CD4-positive, CD25-positive, alpha-beta regulatory T cell (primary cell): ENCODE measurements around the gene VAPB. TPM values are rescaled to one million over a fixed set of nuclear protein-coding genes. Genes with fewer than 3 reads are reported as not detected.

Source experiments
- ATAC-seq, 2 donors: fragments of 150-1000 bp; cut with Tn5 transposase; one replicate each; pipeline ENCODE4 v1.10.0; 2021; ENCODE audit warnings: low read depth in 2 of 2, moderate number of reproducible peaks in 2 of 2, moderate library complexity in 1 of 2
- DNase-seq, 3 donors: peaks; one replicate each; pipeline versions ENCODE4 v3.0.0 to v3.0.0-alpha.2; 2012 to 2022; ENCODE audit warnings: mixed read lengths in 1 of 3
- H3K27ac ChIP-seq: one replicate; pipeline ENCODE4 v1.7.0; 2013; ENCODE audit warnings: mild to moderate bottlenecking, low read length; ENCODE audit not compliant: insufficient read depth, poor library complexity, severe bottlenecking
- H3K27me3 ChIP-seq: one replicate; pipeline ENCODE4 v1.7.0; 2013; ENCODE audit warnings: low read length; ENCODE audit not compliant: control insufficient read depth, insufficient read depth
- H3K36me3 ChIP-seq: one replicate; pipeline ENCODE4 v1.7.0; 2013; ENCODE audit warnings: mild to moderate bottlenecking, low read length, moderate library complexity; ENCODE audit not compliant: control insufficient read depth, insufficient read depth
- H3K4me1 ChIP-seq: 2 replicates; pipeline ENCODE4 v1.7.0; 2013; ENCODE audit warnings: mild to moderate bottlenecking, low read length; ENCODE audit not compliant: insufficient read depth, control insufficient read depth, poor library complexity, severe bottlenecking
- H3K4me3 ChIP-seq: one replicate; pipeline ENCODE4 v1.7.0; 2013; ENCODE audit warnings: low read depth, mild to moderate bottlenecking, low read length, moderate library complexity
- H3K9me3 ChIP-seq, 2 experiments: 1 replicate in 1 of 2; 2 replicates in 1 of 2; pipeline ENCODE4 v1.7.0; 2013; ENCODE audit warnings: low read length in 2 of 2, mild to moderate bottlenecking in 1 of 2, moderate library complexity in 1 of 2; ENCODE audit not compliant: control insufficient read depth in 2 of 2
- H3K27ac Mint-ChIP-seq, 3 donors: one replicate each; pipeline ENCODE4 v1.8.0; 2020 to 2022; ENCODE audit warnings: mild to moderate bottlenecking in 3 of 3, mixed read lengths in 3 of 3, moderate library complexity in 2 of 3
- H3K27me3 Mint-ChIP-seq: one replicate; pipeline ENCODE4 v1.8.0; 2022; ENCODE audit warnings: mild to moderate bottlenecking, mixed read lengths
- H3K36me3 Mint-ChIP-seq: one replicate; pipeline ENCODE4 v1.8.0; 2020; ENCODE audit warnings: mixed read lengths
- H3K4me1 Mint-ChIP-seq, 4 donors: one replicate each; pipeline ENCODE4 v1.8.0; 2020 to 2022; ENCODE audit warnings: mixed read lengths in 4 of 4, mild to moderate bottlenecking in 1 of 4
- H3K4me3 Mint-ChIP-seq, 4 donors: one replicate each; pipeline ENCODE4 v1.8.0; 2020 to 2022; ENCODE audit warnings: mild to moderate bottlenecking in 4 of 4, mixed read lengths in 4 of 4, moderate library complexity in 3 of 4
- H3K9me3 Mint-ChIP-seq, 7 donors: one replicate each; pipeline ENCODE4 v1.8.0; 2020 to 2022; ENCODE audit warnings: mixed read lengths in 7 of 7, mild to moderate bottlenecking in 3 of 7, moderate library complexity in 2 of 7
- polyA plus RNA-seq, 4 donors: library from polyadenylated mRNA; unstranded; fragments of 300-500 nt; fragmentation: Illumina TruSeq; gene quantifications; one replicate each; pipeline ENCODE4 v1.2.3, GENCODE V29; 2021
- total RNA-seq: library from RNA; stranded (reverse); gene quantifications from one replicate; pipeline ENCODE4 v1.2.3, GENCODE V29; 2022

The VAPB gene
- total and polyA plus RNA-seq, 5 donors from 2014 or later, result 18.9 to 25.7 (median 21.9) TPM

DNA sequence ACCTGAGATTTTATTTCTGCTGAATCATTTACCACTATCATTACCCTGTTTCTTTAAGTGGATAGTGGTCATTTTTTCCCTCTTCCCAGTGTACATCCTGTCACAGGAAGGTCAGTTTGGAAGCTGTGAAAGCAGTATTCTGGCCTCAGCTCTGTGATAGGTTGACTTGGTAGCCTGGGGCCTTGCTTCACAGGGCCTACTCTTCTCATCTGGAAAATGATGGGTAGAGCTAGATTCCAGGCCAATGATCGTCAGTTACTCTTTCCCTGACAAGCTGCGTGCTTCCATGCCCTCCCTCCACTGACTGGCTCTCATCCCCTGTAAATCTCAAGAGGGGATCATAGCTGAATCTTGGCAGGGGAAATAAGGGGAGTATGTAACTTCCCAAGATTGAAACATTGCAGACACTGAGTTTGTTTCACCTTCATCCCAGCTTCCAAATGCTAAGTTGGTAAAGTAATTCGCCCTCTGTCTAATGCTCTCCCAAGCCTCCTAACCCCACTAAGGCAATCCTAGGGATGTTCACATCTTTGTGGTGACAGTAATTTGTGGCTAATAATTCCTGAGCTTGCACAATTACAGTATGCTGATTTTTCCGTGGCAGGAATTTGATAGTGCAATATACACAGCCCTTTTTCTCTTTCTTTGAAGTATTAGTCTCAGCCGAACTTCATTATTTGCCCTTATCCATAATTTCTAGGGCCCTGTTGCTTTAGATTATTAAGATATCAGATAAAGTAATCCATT lies 51.2 kb downstream of the VAPB start:
- peaks cover 57% of the 10 kb centered on the region for H3K36me3 ChIP-seq
- peak overlapping the region; percentile 20 to 90 (median 45) for H3K27ac Mint-ChIP-seq

GRCh38 chr20:58441723-58442122 lies 52.7 kb downstream of the VAPB start:
- no peaks in the 10 kb centered on the region for H3K9me3 ChIP-seq
- no peak overlapping the region for H3K4me3 Mint-ChIP-seq

More for the DNA sequence above, 51.2 kb downstream of the VAPB start:
- Mint-ChIP-seq H3K4me1 (peaks cover 9 to 35% (median 28%) of the 10 kb centered on the region in 4 donors), H3K27me3 (no peaks in the 10 kb centered on the region), H3K4me3 (no peak overlapping the region), H3K36me3 (peaks cover 28% of the 10 kb centered on the region), H3K9me3 (no peaks in the 10 kb centered on the region)
- Histone ChIP-seq H3K4me3 (no peak overlapping the region), H3K27me3 (no peaks in the 10 kb centered on the region), H3K4me1 (peaks cover 15% of the 10 kb centered on the region), H3K27ac (no peak overlapping the region), H3K9me3 (no peaks in the 10 kb centered on the region)
- no peak for DNase-seq
- ATAC-seq, result no peak

DNA sequence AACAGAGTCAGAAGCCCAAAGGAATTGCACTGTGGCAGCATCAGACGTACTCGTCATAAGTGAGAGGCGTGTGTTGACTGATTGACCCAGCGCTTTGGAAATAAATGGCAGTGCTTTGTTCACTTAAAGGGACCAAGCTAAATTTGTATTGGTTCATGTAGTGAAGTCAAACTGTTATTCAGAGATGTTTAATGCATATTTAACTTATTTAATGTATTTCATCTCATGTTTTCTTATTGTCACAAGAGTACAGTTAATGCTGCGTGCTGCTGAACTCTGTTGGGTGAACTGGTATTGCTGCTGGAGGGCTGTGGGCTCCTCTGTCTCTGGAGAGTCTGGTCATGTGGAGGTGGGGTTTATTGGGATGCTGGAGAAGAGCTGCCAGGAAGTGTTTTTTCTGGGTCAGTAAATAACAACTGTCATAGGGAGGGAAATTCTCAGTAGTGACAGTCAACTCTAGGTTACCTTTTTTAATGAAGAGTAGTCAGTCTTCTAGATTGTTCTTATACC lies 55.8 kb downstream of the VAPB start:
- DNase-seq (no peak), ATAC-seq (no peak)
- no peaks in the 10 kb centered on the region for H3K9me3 Mint-ChIP-seq
- H3K27ac Mint-ChIP-seq, result peak overlapping the region in 1 of 3 donors; percentile 16
- Histone ChIP-seq H3K27ac (no peak overlapping the region), H3K36me3 (peaks cover 59% of the 10 kb centered on the region), H3K27me3 (no peaks in the 10 kb centered on the region), H3K4me1 (no peaks in the 10 kb centered on the region), H3K9me3 (no peaks in the 10 kb centered on the region), H3K4me3 (no peak overlapping the region)
- no peak overlapping the region for H3K4me3 Mint-ChIP-seq
- peaks cover 38% of the 10 kb centered on the region for H3K36me3 Mint-ChIP-seq
- H3K27me3 Mint-ChIP-seq, result no peaks in the 10 kb centered on the region
- peaks cover 6 to 12% (median 8%) of the 10 kb centered on the region in 4 donors for H3K4me1 Mint-ChIP-seq

More at GRCh38 chr20:58441723-58442122, 52.7 kb downstream of the VAPB start:
- no peak for ATAC-seq
- H3K4me3 ChIP-seq, result no peak overlapping the region
- Mint-ChIP-seq H3K4me1 (peaks cover 12 to 33% (median 23%) of the 10 kb centered on the region in 4 donors), H3K27ac (peak overlapping the region in 1 of 3 donors; percentile 18), H3K27me3 (no peaks in the 10 kb centered on the region), H3K36me3 (peaks cover 31% of the 10 kb centered on the region), H3K9me3 (no peaks in the 10 kb centered on the region)
- H3K36me3 ChIP-seq, result peaks cover 64% of the 10 kb centered on the region
- no peaks in the 10 kb centered on the region for H3K27me3 ChIP-seq
- H3K27ac ChIP-seq, result no peak overlapping the region
- DNase-seq, result no peak
- peaks cover 15% of the 10 kb centered on the region for H3K4me1 ChIP-seq

DNA sequence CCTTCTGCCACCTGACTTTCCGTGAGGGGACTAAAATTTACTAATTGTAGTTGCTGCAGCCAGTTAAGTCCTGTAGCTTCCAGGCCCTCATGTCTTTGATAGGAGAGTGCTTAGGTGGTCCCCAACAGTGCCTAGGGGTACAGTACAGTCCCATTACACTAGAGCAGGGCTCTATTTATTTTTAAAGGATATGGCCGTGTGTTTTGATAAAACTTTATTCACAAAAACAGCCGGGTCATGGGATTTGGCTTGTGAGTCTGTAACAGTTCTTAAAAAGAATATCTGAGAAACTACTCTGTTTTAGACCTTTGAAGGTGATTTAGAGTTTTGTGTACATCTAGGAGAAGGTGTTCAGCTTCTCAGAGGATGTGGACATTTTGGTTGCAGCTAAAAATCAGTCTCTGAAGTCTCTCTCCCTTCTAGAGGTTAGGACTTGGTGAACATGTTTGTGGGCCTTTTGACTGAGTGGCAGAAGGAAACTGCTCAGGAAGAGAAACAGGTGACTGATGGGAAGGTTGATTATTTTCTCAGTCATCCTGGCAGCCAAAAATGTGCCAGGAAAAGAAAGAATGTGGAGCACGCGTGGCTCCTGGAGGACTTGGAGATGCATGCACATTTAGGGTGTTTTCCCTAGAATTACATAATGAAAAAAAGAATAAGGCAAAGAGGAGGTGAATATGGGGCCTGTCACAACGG lies 57.4 kb downstream of the VAPB start:
- Histone ChIP-seq H3K9me3 (no peaks in the 10 kb centered on the region), H3K4me1 (no peaks in the 10 kb centered on the region), H3K36me3 (peaks cover 56% of the 10 kb centered on the region), H3K4me3 (no peak overlapping the region), H3K27ac (no peak overlapping the region), H3K27me3 (no peaks in the 10 kb centered on the region)
- no peak overlapping the region for H3K4me3 Mint-ChIP-seq
- no peaks in the 10 kb centered on the region for H3K27me3 Mint-ChIP-seq
- peaks cover 43% of the 10 kb centered on the region for H3K36me3 Mint-ChIP-seq
- no peak overlapping the region for H3K27ac Mint-ChIP-seq
- peaks cover 6 to 14% (median 10%) of the 10 kb centered on the region in 4 donors for H3K4me1 Mint-ChIP-seq
- ATAC-seq (no peak), DNase-seq (no peak)
- H3K9me3 Mint-ChIP-seq, result no peaks in the 10 kb centered on the region

- Mint-ChIP-seq H3K27ac (no peak overlapping the region), H3K9me3 (no peaks in the 10 kb centered on the region), H3K27me3 (no peaks in the 10 kb centered on the region), H3K36me3 (peaks cover 44% of the 10 kb centered on the region), H3K4me3 (no peak overlapping the region), H3K4me1 (peaks cover 6 to 14% (median 9%) of the 10 kb centered on the region in 4 donors)
- DNase-seq (no peak), ATAC-seq (no peak)
- Histone ChIP-seq H3K4me3 (no peak overlapping the region), H3K4me1 (no peaks in the 10 kb centered on the region), H3K36me3 (peaks cover 51% of the 10 kb centered on the region), H3K27me3 (no peaks in the 10 kb centered on the region), H3K27ac (no peak overlapping the region), H3K9me3 (no peaks in the 10 kb centered on the region)
Observed at GRCh38 chr20:58446960-58447265, 57.9 kb downstream of the VAPB start.

DNA sequence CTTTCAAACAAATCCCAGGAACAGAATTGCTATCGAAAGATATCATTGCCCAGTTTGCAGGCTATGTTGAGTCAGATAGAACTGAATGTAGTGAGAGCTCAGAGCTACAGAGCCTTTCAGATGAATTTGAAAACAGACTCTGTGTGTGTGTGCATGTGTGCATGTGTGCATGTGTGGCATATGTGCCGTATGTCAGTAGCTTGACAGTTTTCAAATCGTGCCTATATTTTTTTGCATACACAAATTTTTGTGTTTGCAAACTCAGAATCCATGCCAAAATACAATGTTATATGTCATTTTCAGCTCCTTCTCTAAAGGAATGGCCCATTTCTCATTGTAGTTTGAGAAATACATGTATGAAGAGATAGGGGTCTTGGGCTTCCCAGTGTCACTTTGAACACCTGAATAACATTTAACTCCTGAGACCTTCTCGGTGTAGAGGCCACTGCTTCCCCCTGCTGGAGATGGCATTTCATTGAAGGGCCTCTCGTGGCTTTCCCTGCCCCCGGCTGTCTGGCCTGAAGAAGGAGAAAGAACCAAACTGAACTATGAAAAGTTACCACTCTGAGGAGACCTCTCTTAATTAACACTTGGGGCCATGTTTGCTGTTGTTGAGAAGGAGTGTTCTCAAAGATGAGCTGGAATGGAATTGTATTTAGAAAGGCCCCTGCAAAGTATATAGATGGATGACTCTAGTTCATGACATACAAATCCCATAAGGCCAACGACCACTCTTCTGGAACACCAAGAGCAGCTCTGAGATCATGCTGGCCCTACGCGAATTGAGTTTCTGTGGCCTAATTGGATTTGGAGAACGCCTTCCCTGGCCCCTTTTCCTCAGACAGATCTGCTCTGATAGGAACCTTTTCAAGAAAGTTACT lies 58.7 kb downstream of the VAPB start:
- Mint-ChIP-seq H3K27me3 (no peaks in the 10 kb centered on the region), H3K9me3 (no peaks in the 10 kb centered on the region), H3K4me1 (peaks cover 4 to 14% (median 6%) of the 10 kb centered on the region in 4 donors), H3K4me3 (no peak overlapping the region), H3K36me3 (peaks cover 43% of the 10 kb centered on the region), H3K27ac (peak overlapping the region in 2 of 3 donors; percentile 34 to 84)
- no peak overlapping the region for H3K27ac ChIP-seq
- peaks cover 47% of the 10 kb centered on the region for H3K36me3 ChIP-seq
- H3K4me3 ChIP-seq, result no peak overlapping the region
- no peaks in the 10 kb centered on the region for H3K9me3 ChIP-seq
- ATAC-seq (no peak), DNase-seq (peak; percentile 20 to 67 (median 33))
- no peaks in the 10 kb centered on the region for H3K4me1 ChIP-seq
- no peaks in the 10 kb centered on the region for H3K27me3 ChIP-seq

GRCh38 chr20:58448958-58449357 lies 59.9 kb downstream of the VAPB start:
- no peaks in the 10 kb centered on the region for H3K27me3 Mint-ChIP-seq
- H3K9me3 Mint-ChIP-seq, result peaks cover 0 to 1% (median 0%) of the 10 kb centered on the region in 7 donors
- no peaks in the 10 kb centered on the region for H3K27me3 ChIP-seq
- DNase-seq (no peak), ATAC-seq (no peak)
- peaks cover 3 to 14% (median 5%) of the 10 kb centered on the region in 4 donors for H3K4me1 Mint-ChIP-seq
- no peak overlapping the region for H3K27ac ChIP-seq
- peak overlapping the region in 1 of 3 donors; percentile 17 for H3K27ac Mint-ChIP-seq
- no peak overlapping the region for H3K4me3 ChIP-seq
- peaks cover 36% of the 10 kb centered on the region for H3K36me3 Mint-ChIP-seq
- H3K4me3 Mint-ChIP-seq, result no peak overlapping the region
- H3K36me3 ChIP-seq, result peaks cover 42% of the 10 kb centered on the region
- no peaks in the 10 kb centered on the region for H3K9me3 ChIP-seq
- H3K4me1 ChIP-seq, result no peaks in the 10 kb centered on the region
